Measurements from ENCODE around the gene CHID1. TPM values are rescaled to one million over a fixed set of nuclear protein-coding genes. Genes with fewer than 3 reads are reported as not detected.

Gene CHID1
- total and polyA plus RNA-seq, 2 of the 4 experiments (the other 2 are of a cell fraction): 34.2 to 121 TPM

- TF ChIP-seq RCOR1 (IDR thresholded peaks at IDR 0.05; ENCODE audit: insufficient replicate concordance, low read length): no peak
- no peak for TF ChIP-seq POLR2A (IDR thresholded peaks at IDR 0.05; ENCODE audit: low read depth, low read length)
These were observed 46.4 kb downstream of the CHID1 start (continued) for GRCh38 chr11:863910-864827.

GRCh38 chr11:863023-863909 is 47.3 kb downstream of the CHID1 start:
- no peak overlapping the region for H3K9ac ChIP-seq (ENCODE audit: low read depth, low read length)
- DNase-seq: no peak
- no peak overlapping the region for H3K14ac ChIP-seq (replicated peaks; ENCODE audit: low read depth, low read length)
- H4K20me1 ChIP-seq (ENCODE audit: insufficient read depth, low read length): peaks cover 60% of the 10 kb centered on the region
- H3K23ac ChIP-seq (ENCODE audit: low read depth, low read length): no peak overlapping the region
- no peaks in the 10 kb centered on the region for H3K9me3 ChIP-seq (ENCODE audit: control insufficient read depth, insufficient read depth, low read length)
- no peak overlapping the region for H2BK20ac ChIP-seq (ENCODE audit: low read depth, low read length)
- H4K91ac ChIP-seq (ENCODE audit: insufficient read depth, low read depth, low read length): no peak overlapping the region
- no peaks in the 10 kb centered on the region for H3K27me3 ChIP-seq (ENCODE audit: control insufficient read depth, insufficient read depth, low read length)
- WGBS, 2 experiments (ENCODE audit: extremely low coverage in 2 of 2, insufficient read length in 1 of 2): 80% methylated on average over 3 of the region's 24 CpGs; no CpG with 5 or more reads in 1 of the 2 experiments
- no peak overlapping the region for H2BK120ac ChIP-seq (ENCODE audit: low read depth, low read length)
- in situ Hi-C loops (cut with MboI; ENCODE audit: low sequenced_read_pairs) (no loop called here), dilution Hi-C loops (cut with HindIII; ENCODE audit: low sequenced_read_pairs, unreplicated experiment) (no loop called here), intact Hi-C loops (cut with micrococcal nuclease) (no loop called here)
- H3K36me3 ChIP-seq (ENCODE audit: control insufficient read depth, insufficient read depth, low read length): peaks cover 34% of the 10 kb centered on the region; the same call in 1 of the 2 replicates
- ATAC-seq (ENCODE audit: low read depth): no peak
- no peak overlapping the region for H3K18ac ChIP-seq (ENCODE audit: low read depth, low read length)
- no peak overlapping the region for H3K4me3 ChIP-seq (ENCODE audit: insufficient read depth, low read depth, low read length)
- H3K4me1 ChIP-seq (ENCODE audit: control insufficient read depth, insufficient read depth, low read length): peaks cover 12% of the 10 kb centered on the region
- H2BK5ac ChIP-seq (ENCODE audit: low read depth, low read length, poor library complexity, severe bottlenecking): no peak overlapping the region
- BruUV-seq (replicated peaks): no TSS peak
- no peak overlapping the region for H2BK15ac ChIP-seq (ENCODE audit: low read depth, low read length)
- H2AFZ ChIP-seq (replicated peaks; ENCODE audit: low read length, poor library complexity): peak overlapping the region; percentile 70
- no peak overlapping the region for H3K4me2 ChIP-seq (ENCODE audit: low read depth, low read length)
- peaks cover 3% of the 10 kb centered on the region; the same call in 1 of the 2 replicates for H3K9me1 ChIP-seq (ENCODE audit: insufficient read depth, low read length)
- peak overlapping the region; percentile 42 for H2AK9ac ChIP-seq (replicated peaks; ENCODE audit: low read depth, low read length, poor library complexity)
- H3K4ac ChIP-seq (ENCODE audit: low read depth, low read length): no peak overlapping the region
- H4K8ac ChIP-seq (ENCODE audit: low read depth in 2 of 2, low read length in 2 of 2): no peak overlapping the region
- no peak overlapping the region for H4K5ac ChIP-seq (ENCODE audit: low read depth, low read length)
- H2AK5ac ChIP-seq (ENCODE audit: low read depth, low read length): no peak overlapping the region
- POLR2A ChIA-PET (ENCODE audit: unreplicated experiment): no interaction called here
- CTCF ChIA-PET: no interaction called here
- H3K79me1 ChIP-seq (ENCODE audit: low read depth in 1 of 2, low read length in 2 of 2): peaks cover 21 to 61% of the 10 kb centered on the region in 2 experiments; a peak in 3 of 4 replicates
- H3K56ac ChIP-seq (ENCODE audit: extremely low read depth, insufficient read depth, low read length): no peak overlapping the region
- H3K27ac ChIP-seq (ENCODE audit: insufficient read depth, low read length): no peak overlapping the region
- TF ChIP-seq ELK1 (IDR thresholded peaks at IDR 0.05; ENCODE audit: borderline replicate concordance, low read depth, low read length) (no peak), FOS (IDR thresholded peaks at IDR 0.05; ENCODE audit: low read depth, low read length) (no peak), BHLHE40 (IDR thresholded peaks at IDR 0.05; ENCODE audit: low read depth, low read length) (no peak), MXI1 (IDR thresholded peaks at IDR 0.05; ENCODE audit: borderline replicate concordance, low read depth, low read length) (no peak), POLR2A (IDR thresholded peaks at IDR 0.05; ENCODE audit: low read depth, low read length) (no peak), MAZ (IDR thresholded peaks at IDR 0.05; ENCODE audit: borderline replicate concordance, low read depth, low read length) (no peak), CTCF (conservative IDR thresholded peaks at IDR 0.05; ENCODE audit: low read depth, low read length) (no peak), RAD21 (IDR thresholded peaks at IDR 0.05; ENCODE audit: low read length) (no peak), MAFK (IDR thresholded peaks at IDR 0.05; ENCODE audit: low read depth, low read length) (no peak), SMC3 (IDR thresholded peaks at IDR 0.05; ENCODE audit: low read depth, low read length) (no peak)
